Erythroblast (primary cell): ENCODE measurements around the gene LIPI.
"Not testable (repeated sequence)": the region's sequence is repeated elsewhere in the genome, so short reads cannot be mapped to it uniquely, and the experiment has no call there.

Experiments
- GATA1 ChIP-seq: IDR thresholded peaks from 2 replicates; pipeline ENCODE4 v1.6.1; 2011; ENCODE audit warnings: low read depth, mild to moderate bottlenecking, control low read depth, low read length, moderate library complexity
- POLR2A ChIP-seq: IDR thresholded peaks from 2 replicates; pipeline ENCODE4 v1.6.1; 2011; ENCODE audit warnings: mild to moderate bottlenecking, low read length

- not testable (repeated sequence) for TF ChIP-seq POLR2A, GATA1
Observed at GRCh38 chr21:14063620-14064295, 147.0 kb downstream of the LIPI start.
